Spleen (tissue), 11 donors: ENCODE measurements around the gene ANKAR. TPM values are rescaled to one million over a fixed set of nuclear protein-coding genes. Genes with fewer than 3 reads are reported as not detected.
A peak's percentile ranks its signal among the peaks of the same experiment; 100 is the strongest.
"Not testable (repeated sequence)": the region's sequence is repeated elsewhere in the genome, so short reads cannot be mapped to it uniquely, and the experiment has no call there.

Experiments
- DNase-seq: peaks from one replicate; pipeline ENCODE4 v3.0.0-alpha.2; 2020
- H3K27ac ChIP-seq, 8 donors: fragments of 200-600 bp; sonication (generic) in 7 of 8; 1 replicate in 4 of 8; 2 replicates in 4 of 8; pipeline versions ENCODE4 v1.5.0 to v1.8.0; 2016 to 2021; ENCODE audit warnings: inconsistent platforms in 4 of 8, mild to moderate bottlenecking in 4 of 8, moderate library complexity in 1 of 8
- H3K27me3 ChIP-seq, 7 donors: fragments of 200-600 bp; sonication (generic) in 6 of 7; replicated peaks in 1 of 7; 1 replicate in 4 of 7; 2 replicates in 3 of 7; pipeline versions ENCODE4 v1.5.0 to v1.8.0; 2016 to 2021; ENCODE audit warnings: inconsistent platforms in 3 of 7, mild to moderate bottlenecking in 1 of 7
- H3K36me3 ChIP-seq, 6 donors: fragments of 200-600 bp; sonication (generic) in 5 of 6; 1 replicate in 4 of 6; 2 replicates in 2 of 6; pipeline versions ENCODE4 v1.5.0 to v1.8.0; 2016 to 2021; ENCODE audit warnings: inconsistent platforms in 2 of 6
- H3K4me1 ChIP-seq, 6 donors: fragments of 200-600 bp; sonication (generic) in 5 of 6; 1 replicate in 3 of 6; 2 replicates in 3 of 6; pipeline versions ENCODE4 v1.5.0 to v1.8.0; 2016 to 2021; ENCODE audit warnings: inconsistent platforms in 3 of 6
- H3K4me3 ChIP-seq, 8 donors: fragments of 200-600 bp; sonication (generic) in 7 of 8; 1 replicate in 4 of 8; 2 replicates in 4 of 8; pipeline versions ENCODE4 v1.5.0 to v1.8.0; 2016 to 2021; ENCODE audit warnings: inconsistent platforms in 4 of 8, mild to moderate bottlenecking in 4 of 8, moderate library complexity in 2 of 8
- H3K9me3 ChIP-seq, 8 donors: fragments of 200-600 bp; sonication (generic) in 7 of 8; 1 replicate in 4 of 8; 2 replicates in 4 of 8; pipeline versions ENCODE4 v1.5.0 to v1.8.0; 2016 to 2021; ENCODE audit warnings: inconsistent platforms in 4 of 8
- POLR2A ChIP-seq, 3 donors: fragments of 450-650 bp; IDR thresholded peaks; one replicate each; pipeline ENCODE4 v1.5.1; 2017; ENCODE audit warnings: antibody characterized with exemption in 3 of 3, mild to moderate bottlenecking in 1 of 3
- POLR2AphosphoS5 ChIP-seq, 3 donors: sonication (generic); formaldehyde crosslinking; IDR thresholded peaks; one replicate each; pipeline ENCODE4 v1.5.1; 2017; ENCODE audit warnings: antibody characterized with exemption in 3 of 3
- WGBS, 5 donors: extraction: QIAGEN DNeasy Blood & Tissue Kit in 3 of 5; methylation state at CpG; one replicate each; pipeline versions ENCODE4 v1.1.5 to v1.1.7; 2013 to 2018; 5-methylcytosine and 5-hydroxymethylcytosine counted together
- intact Hi-C: fragments of 100-400 bp; cut with DNase I; formaldehyde crosslinking; loops from one replicate; pipeline ENCODE4 v1.15.0; 2023; ENCODE audit warnings: low total_unique reads
- polyA plus RNA-seq, 3 donors: library from polyadenylated mRNA; stranded (reverse); fragments of 200-250 nt; gene quantifications; one replicate each; pipeline ENCODE4 v1.2.1, GENCODE V29; 2013
- total RNA-seq, 7 donors: library from RNA; depleted of rRNA in 3 of 7; stranded (reverse); fragments of >200 nt in 3 of 7; fragmentation: NEBNext Ultra II Directional in 4 of 7; extraction: Animal tissue kit (Norgen Biotek cat#: 25700) in 4 of 7; gene quantifications; one replicate each; pipeline versions ENCODE4 v1.1.0 to v1.2.1, GENCODE V29; 2016 to 2021
- TF ChIP-seq, protein P1 (sequence below), 11 experiments: fragments of 200-600 bp in 7 of 11; fragments of 450-650 bp in 4 of 11; sonication (generic) in 4 of 11; IDR thresholded peaks in 8 of 11; conservative IDR thresholded peaks in 3 of 11; 1 replicate in 7 of 11; 2 replicates in 4 of 11; pipeline versions ENCODE4 v1.4.0 to v1.8.0; 2016 to 2021; ENCODE audit warnings: antibody characterized with exemption in 11 of 11, inconsistent platforms in 4 of 11, mild to moderate bottlenecking in 1 of 11
- donor health status: healthy with polysubstance abuse.
- donor health status: DM: no; HTN: no; CAD: no; lungs with moderate emphysema.
- donor health status: DM: no; HTN: no; CAD: no.
- donor health status: Bipolar disorder and iron deficiency.
- donor health status: healthy.
- donor health status: DM: no; HTN: no; CAD: no.
- donor health status: DM: yes; HTN: yes; CAD: no.

ANKAR gene
- total and polyA plus RNA-seq, 10 donors, result 3.1 to 32.3 (median 14.7) TPM

DNA sequence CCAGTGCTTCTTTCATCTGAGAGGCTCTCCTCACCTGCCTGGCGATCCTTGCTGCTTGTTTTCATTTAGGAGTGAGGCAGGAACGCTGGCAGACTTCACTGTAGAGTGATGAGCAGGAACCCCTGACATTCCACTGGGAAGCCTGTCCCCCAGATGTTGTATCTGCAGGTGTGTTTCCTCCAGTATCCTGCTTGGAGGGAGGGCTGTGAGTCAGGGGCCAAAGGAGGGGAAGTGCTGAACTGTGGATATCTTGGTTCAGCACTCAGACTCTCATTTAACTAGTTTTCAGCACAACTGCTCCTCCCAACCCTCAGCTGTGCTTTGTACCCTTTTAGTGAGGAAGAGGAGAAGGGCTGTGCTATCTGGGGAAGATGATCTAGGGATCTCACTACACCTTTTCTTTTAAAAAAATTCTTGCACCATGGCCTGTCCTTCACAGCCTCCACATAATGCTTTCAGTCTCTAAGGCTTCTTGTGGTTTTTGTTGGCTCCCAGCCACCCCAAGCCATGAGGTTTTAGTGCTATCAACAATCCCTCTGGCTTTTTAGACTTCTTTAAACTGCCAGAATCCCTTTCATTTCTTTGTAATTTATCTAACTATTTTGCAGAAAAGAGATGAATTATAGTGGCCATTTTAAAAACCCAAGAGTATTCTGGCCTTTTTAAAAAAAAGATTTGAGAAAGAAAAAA is 11.2 kb downstream of the ANKAR start:
- H3K4me3 ChIP-seq, result no peak overlapping the region
- WGBS, 5 donors, result 60 to 76% (median 64%) methylated on average over 2 of the region's 2 CpGs
- no peak overlapping the region for H3K27ac ChIP-seq
- H3K36me3 ChIP-seq, result peaks cover 0 to 11% (median under 1%) of the 10 kb centered on the region in 6 donors
- peaks cover 0 to 34% (median 11%) of the 10 kb centered on the region in 6 donors for H3K4me1 ChIP-seq
- H3K27me3 ChIP-seq, result no peaks in the 10 kb centered on the region
- DNase-seq, result no peak
- intact Hi-C loops, result no loop called here
- no peak for TF ChIP-seq POLR2A (IDR thresholded peaks at IDR 0.05)
- TF ChIP-seq, protein P1, sequence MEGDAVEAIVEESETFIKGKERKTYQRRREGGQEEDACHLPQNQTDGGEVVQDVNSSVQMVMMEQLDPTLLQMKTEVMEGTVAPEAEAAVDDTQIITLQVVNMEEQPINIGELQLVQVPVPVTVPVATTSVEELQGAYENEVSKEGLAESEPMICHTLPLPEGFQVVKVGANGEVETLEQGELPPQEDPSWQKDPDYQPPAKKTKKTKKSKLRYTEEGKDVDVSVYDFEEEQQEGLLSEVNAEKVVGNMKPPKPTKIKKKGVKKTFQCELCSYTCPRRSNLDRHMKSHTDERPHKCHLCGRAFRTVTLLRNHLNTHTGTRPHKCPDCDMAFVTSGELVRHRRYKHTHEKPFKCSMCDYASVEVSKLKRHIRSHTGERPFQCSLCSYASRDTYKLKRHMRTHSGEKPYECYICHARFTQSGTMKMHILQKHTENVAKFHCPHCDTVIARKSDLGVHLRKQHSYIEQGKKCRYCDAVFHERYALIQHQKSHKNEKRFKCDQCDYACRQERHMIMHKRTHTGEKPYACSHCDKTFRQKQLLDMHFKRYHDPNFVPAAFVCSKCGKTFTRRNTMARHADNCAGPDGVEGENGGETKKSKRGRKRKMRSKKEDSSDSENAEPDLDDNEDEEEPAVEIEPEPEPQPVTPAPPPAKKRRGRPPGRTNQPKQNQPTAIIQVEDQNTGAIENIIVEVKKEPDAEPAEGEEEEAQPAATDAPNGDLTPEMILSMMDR (IDR thresholded peaks at IDR 0.05 in 8 of 11, conservative IDR thresholded peaks at IDR 0.05 in 3 of 11), result no peak
- no peak for TF ChIP-seq POLR2AphosphoS5 (IDR thresholded peaks at IDR 0.05)
- no peaks in the 10 kb centered on the region for H3K9me3 ChIP-seq

DNA sequence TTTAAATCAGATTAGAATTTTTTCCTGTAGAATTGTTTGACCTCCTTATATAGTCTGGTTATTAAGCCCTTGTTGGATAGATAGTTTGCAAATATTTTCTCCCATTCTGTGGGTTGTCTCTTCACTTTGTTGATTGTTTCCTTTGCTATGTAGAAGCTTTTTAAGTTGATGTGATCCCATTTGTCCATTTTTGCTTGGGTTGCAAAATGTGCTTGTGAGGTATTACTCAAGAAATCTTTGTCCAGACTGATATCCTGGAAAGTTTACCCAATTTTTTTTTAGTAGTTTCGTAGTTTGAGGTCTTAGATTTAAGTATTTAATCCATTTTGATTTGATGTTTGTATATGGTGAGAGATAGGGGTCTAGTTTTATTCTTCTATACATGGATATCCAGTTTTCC is 13.3 kb downstream of the ANKAR start:
- H3K9me3 ChIP-seq, intact Hi-C loops, H3K27me3 ChIP-seq, H3K4me3 ChIP-seq, DNase-seq, H3K27ac ChIP-seq: not testable (repeated sequence)
- Histone ChIP-seq H3K36me3 (peaks cover 0 to 22% (median 2%) of the 10 kb centered on the region in 6 donors), H3K4me1 (peaks cover 0 to 28% (median 9%) of the 10 kb centered on the region in 6 donors)
- 43 to 83% (median 71%) methylated on average over 1 of the region's 1 CpG for WGBS, 5 donors

GRCh38 chr2:189696223-189696622 is 21.8 kb downstream of the ANKAR start:
- DNase-seq, result no peak
- peaks cover 0 to 17% (median 0%) of the 10 kb centered on the region in 6 donors for H3K36me3 ChIP-seq
- intact Hi-C loops, result loop anchor here (5.0 kb wide), 1 partner anchor 34 kb away; the partner anchor contains the start of gene ASNSD1
- H3K4me3 ChIP-seq, result no peak overlapping the region
- TF ChIP-seq POLR2AphosphoS5 (IDR thresholded peaks at IDR 0.05), result no peak
- no peak for TF ChIP-seq POLR2A (IDR thresholded peaks at IDR 0.05)
- TF ChIP-seq, protein P1 (IDR thresholded peaks at IDR 0.05 in 8 of 11, conservative IDR thresholded peaks at IDR 0.05 in 3 of 11), result no peak
- 89 to 95% (median 92%) methylated on average over 3 of the region's 3 CpGs for WGBS, 5 donors
- H3K9me3 ChIP-seq, result no peaks in the 10 kb centered on the region
- no peak overlapping the region for H3K27ac ChIP-seq
- no peaks in the 10 kb centered on the region for H3K27me3 ChIP-seq
- peaks cover 0 to 12% (median 4%) of the 10 kb centered on the region in 6 donors for H3K4me1 ChIP-seq

GRCh38 chr2:189698020-189698887 is 23.8 kb downstream of the ANKAR start:
- no peaks in the 10 kb centered on the region for H3K27me3 ChIP-seq
- H3K36me3 ChIP-seq, result peaks cover 0 to 6% (median 0%) of the 10 kb centered on the region in 6 donors
- no peak overlapping the region for H3K4me3 ChIP-seq
- peak overlapping the region in 1 of 8 donors; percentile 34 for H3K27ac ChIP-seq
- DNase-seq, result no peak
- intact Hi-C loops, result loop anchor here (5.0 kb wide), 1 partner anchor 36 kb away; the partner anchor contains the start of gene ASNSD1
- H3K4me1 ChIP-seq, result peaks cover 0 to 12% (median 4%) of the 10 kb centered on the region in 6 donors
- TF ChIP-seq POLR2AphosphoS5 (IDR thresholded peaks at IDR 0.05) (no peak), POLR2A (IDR thresholded peaks at IDR 0.05) (no peak)
- TF ChIP-seq, protein P1 (IDR thresholded peaks at IDR 0.05 in 8 of 11, conservative IDR thresholded peaks at IDR 0.05 in 3 of 11), result peak in 10 of 11 experiments; percentile 15 to 78 (median 64)
- no peaks in the 10 kb centered on the region for H3K9me3 ChIP-seq
- 38 to 54% (median 42%) methylated on average over 6 of the region's 6 CpGs for WGBS, 5 donors
